HUES6 (cell line): Measurements from ENCODE around the gene HSPG2.
A peak's percentile ranks its signal among the peaks of the same experiment; 100 is the strongest.
"Not testable (repeated sequence)": the region's sequence is repeated elsewhere in the genome, so short reads cannot be mapped to it uniquely, and the experiment has no call there.

Experiments
- H3K27ac ChIP-seq: 2 replicates; pipeline ENCODE4 v1.7.0; 2013; ENCODE audit warnings: low read depth, mild to moderate bottlenecking, low read length, inconsistent platforms
- H3K27me3 ChIP-seq: 2 replicates; pipeline ENCODE4 v1.6.1; 2013; ENCODE audit warnings: low read length; ENCODE audit not compliant: control insufficient read depth, insufficient read depth
- H3K36me3 ChIP-seq: 2 replicates; pipeline ENCODE4 v1.6.1; 2013; ENCODE audit warnings: low read length; ENCODE audit not compliant: control insufficient read depth, insufficient read depth
- H3K4me1 ChIP-seq: 2 replicates; pipeline ENCODE4 v1.6.1; 2013; ENCODE audit warnings: low read length; ENCODE audit not compliant: control insufficient read depth, insufficient read depth
- H3K4me3 ChIP-seq: 2 replicates; pipeline ENCODE4 v1.5.1; 2013; ENCODE audit warnings: low read depth, low read length
- H3K9ac ChIP-seq: one replicate; pipeline ENCODE4 v1.6.1; 2013; ENCODE audit warnings: mild to moderate bottlenecking, low read length
- H3K9me3 ChIP-seq: 2 replicates; pipeline ENCODE4 v1.6.1; 2013; ENCODE audit warnings: low read depth, low read length; ENCODE audit not compliant: control insufficient read depth, insufficient read depth

HSPG2 gene

DNA sequence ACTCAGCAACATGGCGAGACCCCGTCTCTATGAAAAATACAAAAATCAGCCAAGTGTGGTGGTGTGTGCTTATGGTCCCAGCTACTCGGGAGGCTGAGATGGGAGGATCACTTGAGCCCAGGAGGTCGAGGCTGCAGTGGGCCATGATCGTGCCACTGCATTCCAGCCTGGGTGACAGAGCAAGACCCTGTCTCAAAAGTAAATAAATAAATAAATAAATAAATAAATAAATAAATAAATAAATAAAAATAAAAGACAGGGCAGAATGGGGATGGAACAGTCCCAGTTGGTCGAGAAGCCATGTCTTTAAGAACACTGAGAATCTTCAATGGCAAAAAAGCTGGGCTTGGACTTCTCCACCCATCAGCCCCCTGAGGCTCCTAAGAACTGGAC, 19.9 kb downstream of the HSPG2 start:
- not testable (repeated sequence) for H3K27ac ChIP-seq, H3K4me3 ChIP-seq, H3K36me3 ChIP-seq, H3K9ac ChIP-seq, H3K9me3 ChIP-seq, H3K27me3 ChIP-seq
- peaks cover 51% of the 10 kb centered on the region for H3K4me1 ChIP-seq

DNA sequence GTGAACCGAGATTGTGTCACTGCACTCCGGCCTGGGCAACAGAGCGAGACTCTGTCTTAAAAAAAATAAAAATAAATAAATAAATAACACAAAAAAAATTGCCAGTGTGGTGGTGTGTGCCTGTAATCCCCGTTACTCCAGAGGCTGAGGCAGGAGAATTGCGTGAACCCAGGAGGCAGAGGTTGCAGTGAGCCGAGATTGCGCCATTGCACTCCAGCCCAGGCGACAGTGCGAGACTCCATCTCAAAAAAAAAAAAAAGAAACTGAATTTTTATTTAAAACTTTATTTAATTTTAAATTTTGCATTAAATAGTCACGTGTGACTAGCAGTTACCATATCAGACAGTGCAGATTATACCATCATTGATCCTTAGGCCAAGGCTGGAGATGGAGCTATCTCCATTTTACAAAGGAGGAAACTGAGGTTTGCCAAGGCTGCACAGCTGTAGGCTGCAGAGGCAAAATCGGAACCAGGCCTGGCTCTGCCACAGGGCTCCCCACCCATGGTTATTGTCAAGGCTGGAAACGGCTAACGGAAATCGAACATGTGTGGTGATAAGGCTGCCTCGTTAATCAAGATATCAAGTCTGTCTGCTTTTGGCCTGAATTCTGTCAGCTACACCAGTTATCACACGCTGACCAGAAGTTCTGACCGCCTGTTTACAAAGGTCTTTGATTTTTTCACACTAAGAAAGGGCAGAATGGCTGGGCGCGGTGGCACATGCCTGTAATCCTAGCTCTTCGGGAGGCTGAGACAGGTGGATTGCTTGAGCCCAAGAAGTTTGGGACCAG, 20.5 kb downstream of the HSPG2 start:
- Histone ChIP-seq H3K27me3 (no peaks in the 10 kb centered on the region), H3K36me3 (no peaks in the 10 kb centered on the region), H3K4me3 (no peak overlapping the region), H3K9ac (no peak overlapping the region), H3K27ac (no peak overlapping the region), H3K4me1 (peaks cover 49% of the 10 kb centered on the region), H3K9me3 (no peaks in the 10 kb centered on the region)

DNA sequence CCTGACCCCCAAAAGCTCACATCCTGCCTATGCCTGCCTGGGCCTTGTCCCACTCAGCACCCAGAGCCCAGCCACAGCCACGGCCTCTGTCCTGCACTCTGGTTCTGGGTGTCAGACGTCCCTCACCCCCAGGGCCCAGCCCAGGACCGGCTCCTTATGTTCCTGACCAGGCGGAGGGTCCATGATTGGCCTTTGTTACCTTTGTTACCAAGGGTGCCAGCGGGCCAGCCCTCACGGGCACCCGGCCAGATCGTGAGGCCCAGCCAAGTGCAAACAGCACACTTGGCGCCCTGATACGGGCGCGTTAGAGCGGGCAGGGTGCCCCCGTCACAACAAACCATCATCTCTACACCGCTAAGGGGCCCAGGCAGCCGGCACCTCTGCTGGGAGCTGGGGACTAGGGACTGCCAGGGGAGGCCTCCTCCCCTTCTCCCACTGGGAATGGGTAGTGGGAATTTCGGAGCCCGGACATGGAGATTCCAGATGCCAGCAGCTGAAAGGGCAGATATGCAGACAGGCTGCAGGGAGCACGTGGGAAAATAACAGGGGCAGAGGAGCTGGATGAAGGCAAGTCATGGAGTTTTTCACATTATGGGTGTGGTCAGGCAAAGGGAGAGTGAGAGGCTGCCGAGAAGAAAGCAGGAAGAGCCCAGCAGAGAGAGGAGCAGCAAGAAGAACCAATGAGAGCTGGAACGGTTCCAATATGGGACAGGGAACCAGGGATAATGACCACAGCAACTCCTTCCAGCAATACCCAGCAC, 22.1 kb downstream of the HSPG2 start:
- Histone ChIP-seq H3K9me3 (no peaks in the 10 kb centered on the region), H3K36me3 (no peaks in the 10 kb centered on the region), H3K27ac (no peak overlapping the region), H3K4me1 (peaks cover 49% of the 10 kb centered on the region), H3K4me3 (no peak overlapping the region), H3K9ac (no peak overlapping the region), H3K27me3 (no peaks in the 10 kb centered on the region)

DNA sequence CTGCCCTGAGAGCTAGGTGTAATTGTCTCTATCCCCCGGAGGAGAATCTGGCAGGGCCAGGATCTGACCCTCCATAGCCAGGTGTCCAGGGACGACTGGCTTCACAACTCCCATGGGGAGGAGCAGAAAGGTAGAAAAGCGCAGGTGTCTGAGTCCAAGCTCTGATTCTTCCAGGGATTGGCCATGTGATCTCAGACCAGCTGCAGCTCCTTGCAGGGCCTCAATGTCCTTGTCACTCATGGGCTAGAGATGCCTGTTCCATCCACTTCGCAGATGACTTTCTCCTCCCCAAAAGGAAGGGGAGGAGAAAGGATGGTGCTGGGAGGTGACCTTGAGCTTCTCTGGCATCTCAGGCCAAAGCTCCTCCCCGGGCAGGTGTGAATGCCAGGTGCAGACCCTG, 22.7 kb downstream of the HSPG2 start:
- H3K27ac ChIP-seq = no peak overlapping the region
- H3K36me3 ChIP-seq = no peaks in the 10 kb centered on the region
- H3K9me3 ChIP-seq = no peaks in the 10 kb centered on the region
- peaks cover 55% of the 10 kb centered on the region for H3K4me1 ChIP-seq
- H3K27me3 ChIP-seq = no peaks in the 10 kb centered on the region
- H3K4me3 ChIP-seq = no peak overlapping the region
- no peak overlapping the region for H3K9ac ChIP-seq

DNA sequence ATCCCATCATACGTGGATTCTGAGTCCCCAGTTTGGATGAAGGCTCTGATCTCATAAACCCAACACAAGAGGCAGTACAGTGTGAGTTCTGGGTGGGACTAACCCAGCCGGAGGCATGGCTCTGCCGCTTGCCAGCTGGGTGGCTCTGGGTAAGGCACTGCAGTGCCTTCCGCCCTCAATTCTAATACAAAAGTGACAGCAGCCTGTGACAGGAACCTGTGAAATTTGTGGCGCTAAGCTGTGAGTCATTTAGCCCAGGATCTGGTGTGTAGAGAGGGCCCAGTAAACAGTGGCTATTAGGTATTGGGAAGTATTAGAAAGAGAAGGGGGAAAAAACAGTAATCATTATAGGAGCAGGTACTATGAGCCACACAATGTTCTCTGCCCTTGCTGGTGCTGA, 23.3 kb downstream of the HSPG2 start:
- Histone ChIP-seq H3K4me1 (peaks cover 57% of the 10 kb centered on the region), H3K4me3 (no peak overlapping the region), H3K9me3 (no peaks in the 10 kb centered on the region), H3K27ac (peak overlapping the region; percentile 1; the same call in 1 of the 2 replicates), H3K9ac (no peak overlapping the region), H3K27me3 (no peaks in the 10 kb centered on the region), H3K36me3 (no peaks in the 10 kb centered on the region)

DNA sequence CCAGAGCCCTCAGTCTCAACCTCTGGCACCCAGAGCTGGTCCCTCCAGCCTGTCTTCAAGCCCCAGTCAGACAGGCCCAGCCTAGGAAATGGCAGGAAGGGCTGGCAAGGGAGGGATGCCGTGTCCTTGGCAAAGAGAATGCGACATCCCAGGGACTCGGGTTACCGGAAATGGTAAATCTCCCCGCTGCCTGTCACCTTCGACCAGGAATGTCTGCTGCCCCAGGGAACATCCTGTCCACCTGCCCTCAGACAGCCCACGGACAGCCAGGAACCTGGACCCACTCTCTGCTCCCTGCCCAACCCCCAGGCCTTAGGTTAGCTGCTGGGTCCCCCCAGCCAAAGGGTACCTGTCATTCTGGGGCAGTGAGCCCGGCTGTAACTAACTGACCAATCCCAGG, 23.9 kb downstream of the HSPG2 start:
- H3K27ac ChIP-seq = peak overlapping the region; percentile 1; the same call in 1 of the 2 replicates
- no peaks in the 10 kb centered on the region for H3K9me3 ChIP-seq
- H3K9ac ChIP-seq = no peak overlapping the region
- no peaks in the 10 kb centered on the region for H3K36me3 ChIP-seq
- no peaks in the 10 kb centered on the region for H3K27me3 ChIP-seq
- H3K4me1 ChIP-seq = peaks cover 57% of the 10 kb centered on the region
- no peak overlapping the region for H3K4me3 ChIP-seq

DNA sequence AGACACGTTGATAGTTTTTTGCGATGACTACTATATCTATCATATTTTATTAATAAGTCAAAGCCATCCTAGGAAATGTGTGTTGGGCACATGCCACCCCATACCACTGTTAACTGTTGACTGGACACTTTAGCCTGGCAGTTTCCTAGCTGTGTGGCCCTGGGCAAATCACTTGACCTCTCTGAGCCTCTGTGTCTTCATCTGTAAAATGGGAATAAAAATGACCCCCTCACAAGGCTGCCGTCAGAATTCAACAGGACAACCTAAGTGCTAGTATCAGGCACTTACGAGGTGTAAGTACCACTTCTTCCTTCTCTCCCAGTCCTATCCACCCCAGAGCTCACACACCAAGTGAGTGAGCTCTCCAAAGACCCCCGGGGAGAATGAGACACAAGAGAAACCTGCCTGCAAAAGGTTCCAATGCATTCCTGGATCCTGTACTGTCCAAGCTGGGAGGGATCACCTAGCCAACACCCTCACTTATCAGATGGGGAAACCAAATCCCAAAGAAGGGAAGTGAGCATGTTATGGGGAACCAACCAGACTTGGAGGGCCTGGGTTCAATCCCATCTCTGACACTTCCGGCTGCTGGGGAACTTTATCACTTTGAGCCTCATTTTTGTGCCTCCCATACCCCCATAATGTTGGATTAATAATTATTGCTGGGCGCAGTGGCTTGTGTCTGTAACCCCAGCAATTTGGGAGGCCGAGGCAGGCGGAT, 24.9 kb downstream of the HSPG2 start:
- H3K9me3 ChIP-seq = no peaks in the 10 kb centered on the region
- H3K27me3 ChIP-seq = no peaks in the 10 kb centered on the region
- H3K9ac ChIP-seq = no peak overlapping the region
- peaks cover 57% of the 10 kb centered on the region for H3K4me1 ChIP-seq
- H3K27ac ChIP-seq = no peak overlapping the region
- H3K4me3 ChIP-seq = no peak overlapping the region
- 0 out of 2 replicates have a peak, but pooled peaks cover 2% of the 10 kb centered on the region for H3K36me3 ChIP-seq

DNA sequence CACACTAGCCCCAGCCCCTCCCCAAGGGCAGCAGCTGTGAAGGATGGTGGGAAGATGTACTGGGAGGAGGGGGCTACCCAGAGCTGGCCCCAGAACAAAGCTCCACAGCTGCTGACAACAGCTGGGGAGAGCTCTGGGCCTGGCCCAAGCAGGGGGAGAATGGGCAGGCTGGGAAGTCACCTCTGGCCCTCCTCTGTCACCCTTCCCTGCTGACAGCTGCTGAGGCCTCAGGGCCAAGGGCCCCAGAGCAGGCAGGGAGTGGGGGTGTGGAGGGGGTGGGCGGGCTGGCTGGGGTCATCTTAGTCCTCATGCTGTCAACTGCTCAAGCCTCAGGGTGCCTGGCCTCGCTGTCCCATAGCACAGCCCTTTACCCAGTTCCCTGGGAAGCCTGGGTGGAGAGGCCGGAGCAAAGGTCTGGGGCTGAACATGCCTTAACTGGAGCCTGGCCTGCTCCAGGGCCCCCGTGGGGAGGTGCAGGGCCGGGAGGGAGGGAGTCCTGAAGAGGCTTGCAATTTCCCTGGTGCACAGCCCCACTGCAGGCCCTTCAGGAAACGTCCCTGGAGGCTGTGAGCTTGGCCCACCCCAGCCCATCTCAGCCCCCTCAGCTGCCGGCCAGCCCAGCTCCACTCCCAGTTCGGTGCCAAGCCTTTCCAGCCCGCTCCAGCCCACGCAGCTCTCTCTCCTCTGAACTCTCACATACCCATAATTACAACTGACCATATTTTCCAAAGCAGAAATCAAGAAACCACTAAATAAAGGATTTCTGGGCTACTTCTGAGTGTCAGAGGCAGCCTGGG, 25.7 kb downstream of the HSPG2 start:
- no peaks in the 10 kb centered on the region for H3K27me3 ChIP-seq
- 0 out of 2 replicates have a peak overlapping the region, but pooled peaks have one; percentile 62 for H3K27ac ChIP-seq
- no peak overlapping the region for H3K4me3 ChIP-seq
- 0 out of 2 replicates have a peak, but pooled peaks cover 2% of the 10 kb centered on the region for H3K36me3 ChIP-seq
- peaks cover 57% of the 10 kb centered on the region for H3K4me1 ChIP-seq
- H3K9ac ChIP-seq = no peak overlapping the region
- H3K9me3 ChIP-seq = no peaks in the 10 kb centered on the region

DNA sequence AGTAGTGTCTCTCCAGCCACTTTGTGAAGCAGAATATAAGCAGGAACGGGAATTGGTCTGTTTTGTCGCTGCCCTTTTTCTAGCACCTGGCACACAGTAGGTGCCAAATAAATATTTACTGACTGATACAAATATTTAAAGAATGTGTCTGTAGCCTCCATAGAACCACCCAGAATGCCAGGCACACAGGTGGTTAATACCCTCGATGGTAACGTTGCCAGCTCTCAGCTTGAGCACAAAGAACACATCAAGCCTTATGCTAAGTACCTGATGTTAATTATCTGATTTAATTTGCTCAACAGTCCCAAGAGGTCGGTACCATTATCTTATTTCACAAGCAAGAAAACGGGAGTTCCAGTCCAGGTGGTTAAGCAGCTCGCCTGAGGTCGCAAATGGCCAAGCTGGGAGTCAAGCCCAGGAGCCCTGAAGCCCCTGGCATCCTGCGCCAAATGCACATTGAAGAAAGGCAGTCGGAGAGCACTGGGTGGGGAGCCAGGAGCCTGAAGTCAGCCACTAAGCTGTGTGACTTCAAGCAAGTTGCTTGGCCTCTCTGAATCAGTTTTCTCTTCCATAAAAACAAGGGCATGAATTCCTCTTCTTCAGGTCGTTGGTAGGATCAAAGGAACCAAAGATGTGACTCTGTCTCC, 26.4 kb downstream of the HSPG2 start:
- no peaks in the 10 kb centered on the region for H3K9me3 ChIP-seq
- H3K4me3 ChIP-seq = no peak overlapping the region
- H3K27me3 ChIP-seq = no peaks in the 10 kb centered on the region
- peak overlapping the region; percentile 53 for H3K9ac ChIP-seq
- H3K36me3 ChIP-seq = 0 out of 2 replicates have a peak, but pooled peaks cover 2% of the 10 kb centered on the region
- peak overlapping the region; percentile 62 for H3K27ac ChIP-seq
- peaks cover 57% of the 10 kb centered on the region for H3K4me1 ChIP-seq
